ENCODE data around the gene SMYD3. TPM values are rescaled to one million over a fixed set of nuclear protein-coding genes. Genes with fewer than 3 reads are reported as not detected.

Gene SMYD3
- total and polyA plus RNA-seq, 11 donors, result 6.3 to 12.1 (median 9.5) TPM

DNA sequence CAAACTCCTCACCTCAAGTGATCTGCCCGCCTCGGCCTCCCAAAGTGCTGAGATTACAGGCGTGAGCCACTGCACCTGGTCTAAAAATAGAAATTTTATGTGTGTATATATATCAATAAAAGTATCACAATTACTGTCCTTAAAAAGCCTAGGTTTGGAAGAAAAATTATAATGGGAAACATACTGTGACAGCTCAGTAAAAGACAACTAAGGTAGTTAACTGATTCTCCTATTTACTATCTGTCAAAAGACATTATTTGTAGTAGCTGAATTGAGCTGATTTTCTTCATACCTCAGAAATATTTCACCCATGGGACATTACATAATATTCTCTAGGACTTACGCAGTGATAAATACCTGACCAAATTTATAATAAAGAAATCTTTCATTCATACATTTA lies 122.5 kb downstream of the SMYD3 start:
- Histone ChIP-seq H3K4me1 (no peaks in the 10 kb centered on the region), H3K4me3 (no peak overlapping the region), H3K9me3 (no peaks in the 10 kb centered on the region), H3K36me3 (no peaks in the 10 kb centered on the region), H3K27ac (no peak overlapping the region), H3K27me3 (no peaks in the 10 kb centered on the region)
- intact Hi-C loops (cut with DNase I), result no loop called here
- ATAC-seq (no peak), DNase-seq (no peak)
- 63 to 82% (median 73%) methylated on average over 4 of the region's 4 CpGs for WGBS, 4 donors
- TF ChIP-seq, protein P1, sequence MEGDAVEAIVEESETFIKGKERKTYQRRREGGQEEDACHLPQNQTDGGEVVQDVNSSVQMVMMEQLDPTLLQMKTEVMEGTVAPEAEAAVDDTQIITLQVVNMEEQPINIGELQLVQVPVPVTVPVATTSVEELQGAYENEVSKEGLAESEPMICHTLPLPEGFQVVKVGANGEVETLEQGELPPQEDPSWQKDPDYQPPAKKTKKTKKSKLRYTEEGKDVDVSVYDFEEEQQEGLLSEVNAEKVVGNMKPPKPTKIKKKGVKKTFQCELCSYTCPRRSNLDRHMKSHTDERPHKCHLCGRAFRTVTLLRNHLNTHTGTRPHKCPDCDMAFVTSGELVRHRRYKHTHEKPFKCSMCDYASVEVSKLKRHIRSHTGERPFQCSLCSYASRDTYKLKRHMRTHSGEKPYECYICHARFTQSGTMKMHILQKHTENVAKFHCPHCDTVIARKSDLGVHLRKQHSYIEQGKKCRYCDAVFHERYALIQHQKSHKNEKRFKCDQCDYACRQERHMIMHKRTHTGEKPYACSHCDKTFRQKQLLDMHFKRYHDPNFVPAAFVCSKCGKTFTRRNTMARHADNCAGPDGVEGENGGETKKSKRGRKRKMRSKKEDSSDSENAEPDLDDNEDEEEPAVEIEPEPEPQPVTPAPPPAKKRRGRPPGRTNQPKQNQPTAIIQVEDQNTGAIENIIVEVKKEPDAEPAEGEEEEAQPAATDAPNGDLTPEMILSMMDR (IDR thresholded peaks at IDR 0.05), result no peak
- TF ChIP-seq POLR2A (IDR thresholded peaks at IDR 0.05), result no peak

DNA sequence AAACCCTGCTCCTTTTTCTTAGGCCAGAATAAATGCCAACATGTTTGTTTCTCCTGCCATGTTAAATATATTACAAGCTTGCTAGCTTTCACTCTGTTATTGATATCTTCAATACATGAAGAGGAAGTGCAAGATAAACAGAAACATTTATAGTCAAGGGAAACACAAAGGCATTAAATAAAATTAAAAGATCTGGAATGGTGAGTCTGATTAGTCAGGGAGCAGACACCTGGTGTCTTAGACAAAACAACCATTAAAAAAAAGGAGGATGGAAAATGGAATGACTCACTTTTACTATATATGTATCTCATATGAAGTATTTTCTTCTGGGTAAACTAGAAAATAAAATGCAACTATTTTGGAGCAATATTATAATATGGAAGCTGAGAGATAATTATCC lies 123.3 kb downstream of the SMYD3 start:
- Histone ChIP-seq H3K9me3 (no peaks in the 10 kb centered on the region), H3K27me3 (no peaks in the 10 kb centered on the region), H3K4me1 (no peaks in the 10 kb centered on the region), H3K36me3 (no peaks in the 10 kb centered on the region), H3K4me3 (no peak overlapping the region), H3K27ac (no peak overlapping the region)
- no peak for TF ChIP-seq POLR2A (IDR thresholded peaks at IDR 0.05)
- TF ChIP-seq, protein P1 (IDR thresholded peaks at IDR 0.05), result no peak
- DNase-seq, result no peak
- intact Hi-C loops (cut with DNase I), result loop anchor here in 1 of 10 donors (2.0 kb wide), 1 partner anchor 31 kb away; no protein-coding TSS in a partner anchor
- no peak for ATAC-seq

DNA sequence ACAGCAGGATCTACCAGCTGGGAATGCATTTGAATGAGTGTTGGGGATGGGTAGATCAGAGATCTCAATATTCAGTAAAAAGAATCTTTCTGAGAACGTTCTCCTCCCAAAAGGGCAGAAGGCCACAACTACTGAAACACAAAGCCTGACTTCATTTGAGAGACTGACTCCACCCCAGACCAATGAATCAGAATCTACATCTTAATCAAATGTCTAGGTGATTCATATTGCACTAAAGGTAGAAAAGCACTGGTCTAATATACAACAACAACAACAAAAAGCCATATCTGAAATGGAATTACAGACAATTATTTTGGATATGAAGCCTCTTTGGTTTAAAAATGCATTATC lies 123.9 kb downstream of the SMYD3 start:
- H3K27me3 ChIP-seq, result no peaks in the 10 kb centered on the region
- no peaks in the 10 kb centered on the region for H3K4me1 ChIP-seq
- intact Hi-C loops (cut with DNase I), result loop anchor here in 1 of 10 donors (2.0 kb wide), 1 partner anchor 32 kb away; no protein-coding TSS in a partner anchor
- 86 to 93% (median 91%) methylated on average over 1 of the region's 1 CpG for WGBS, 4 donors
- no peak for TF ChIP-seq POLR2A (IDR thresholded peaks at IDR 0.05)
- TF ChIP-seq, protein P1 (IDR thresholded peaks at IDR 0.05), result no peak
- no peaks in the 10 kb centered on the region for H3K36me3 ChIP-seq
- H3K27ac ChIP-seq, result no peak overlapping the region
- DNase-seq (no peak), ATAC-seq (no peak)
- no peak overlapping the region for H3K4me3 ChIP-seq
- H3K9me3 ChIP-seq, result no peaks in the 10 kb centered on the region

DNA sequence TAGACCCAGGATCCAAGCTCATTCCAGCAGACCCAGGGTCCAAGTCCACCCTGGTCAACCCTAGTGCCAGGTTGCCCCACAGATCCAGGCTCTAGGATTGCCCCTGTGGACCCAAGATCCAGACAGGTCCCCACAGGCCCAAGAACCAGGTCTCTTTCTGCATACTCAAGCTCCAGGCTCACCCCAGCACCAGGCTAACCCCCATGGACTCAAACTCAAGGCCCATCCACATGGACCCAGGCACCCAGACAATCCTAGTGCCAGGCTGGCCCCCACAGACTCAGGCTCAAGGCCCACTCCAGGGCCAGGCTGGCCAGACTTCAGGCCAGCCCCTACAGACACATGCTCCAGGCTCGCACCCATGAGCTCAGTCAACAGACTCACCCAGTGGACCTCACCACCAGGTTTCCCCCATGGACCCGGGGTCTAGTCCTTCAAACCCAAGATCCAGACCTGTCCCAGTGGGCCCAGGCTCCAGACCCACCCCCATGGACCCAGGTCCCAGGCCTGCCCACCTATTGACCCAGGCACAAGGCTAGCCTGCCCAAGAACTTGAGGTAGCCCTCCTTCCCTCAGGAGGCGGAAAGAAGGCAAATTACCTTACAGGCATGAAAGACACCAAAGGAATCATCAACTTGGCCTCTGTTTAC lies 124.4 kb downstream of the SMYD3 start:
- ATAC-seq, result no peak
- no peaks in the 10 kb centered on the region for H3K4me1 ChIP-seq
- H3K27me3 ChIP-seq, result no peaks in the 10 kb centered on the region
- no peak for DNase-seq
- no peak overlapping the region for H3K27ac ChIP-seq
- 89 to 100% (median 97%) methylated on average over 2 to 3 of the region's 3 CpGs for WGBS, 4 donors
- H3K36me3 ChIP-seq, result no peaks in the 10 kb centered on the region
- no peak overlapping the region for H3K4me3 ChIP-seq
- H3K9me3 ChIP-seq, result no peaks in the 10 kb centered on the region
- no peak for TF ChIP-seq POLR2A (IDR thresholded peaks at IDR 0.05)
- TF ChIP-seq, protein P1 (IDR thresholded peaks at IDR 0.05), result no peak
- intact Hi-C loops (cut with DNase I), result loop anchor here in 1 of 10 donors (2.0 kb wide), 1 partner anchor 32 kb away; no protein-coding TSS in a partner anchor

All from heart left ventricle (tissue), 16 donors.